Subcutaneous abdominal adipose tissue (tissue), 5 donors: Measurements from ENCODE around the gene MEAK7.

Experiments used
- H3K27ac ChIP-seq: one replicate; pipeline ENCODE4 v1.7.0; 2013; ENCODE audit warnings: low read depth, mild to moderate bottlenecking, inconsistent platforms, low read length, moderate library complexity
- H3K27me3 ChIP-seq, 5 donors: one replicate each; pipeline ENCODE4 v1.7.0; 2013; ENCODE audit warnings: low read length in 5 of 5, inconsistent platforms in 1 of 5; ENCODE audit not compliant: control insufficient read depth in 5 of 5, insufficient read depth in 4 of 5
- H3K36me3 ChIP-seq, 5 donors: one replicate each; pipeline ENCODE4 v1.7.0; 2013; ENCODE audit warnings: low read length in 5 of 5; ENCODE audit not compliant: control insufficient read depth in 5 of 5, insufficient read depth in 5 of 5
- H3K4me1 ChIP-seq, 5 donors: one replicate each; pipeline ENCODE4 v1.7.0; 2013; ENCODE audit warnings: low read length in 5 of 5, mild to moderate bottlenecking in 3 of 5, moderate library complexity in 1 of 5; ENCODE audit not compliant: control insufficient read depth in 5 of 5, insufficient read depth in 5 of 5
- H3K4me3 ChIP-seq, 5 donors: one replicate each; pipeline ENCODE4 v1.7.0; 2013; ENCODE audit warnings: low read length in 5 of 5, low read depth in 1 of 5
- H3K9ac ChIP-seq, 5 donors: one replicate each; pipeline ENCODE4 v1.7.0; 2013; ENCODE audit warnings: low read length in 5 of 5, mild to moderate bottlenecking in 4 of 5, moderate library complexity in 3 of 5
- H3K9me3 ChIP-seq, 5 donors: one replicate each; pipeline ENCODE4 v1.7.0; 2013; ENCODE audit warnings: low read length in 5 of 5; ENCODE audit not compliant: control insufficient read depth in 5 of 5
- donor health status: healthy.
- donor health status: healthy.
- donor health status: healthy.
- donor health status: healthy.
- donor health status: healthy.

The MEAK7 gene

GRCh38 chr16:84504420-84505248 is at the start of gene MEAK7:
MEAK7 (minus strand) TSS chr16:84504659; CDS start chr16:84498086, 6,573 bp downstream.
- peak within 1 kb of the TSS; percentile 75 for H3K27ac ChIP-seq
- H3K27me3 ChIP-seq, result peaks cover 0 to 1% (median 0%) of the 10 kb centered on the region in 5 donors
- H3K36me3 ChIP-seq, result peaks cover 0 to 8% (median 2%) of the 10 kb centered on the region in 5 donors
- H3K4me1 ChIP-seq, result peaks cover 3 to 40% (median 20%) of the 10 kb centered on the region in 5 donors
- peak within 1 kb of the TSS in 4 of 5 donors; percentile 78 to 88 (median 82) for H3K9ac ChIP-seq
- no peaks in the 10 kb centered on the region for H3K9me3 ChIP-seq
- peak within 1 kb of the TSS; percentile 80 to 87 (median 83) for H3K4me3 ChIP-seq

DNA sequence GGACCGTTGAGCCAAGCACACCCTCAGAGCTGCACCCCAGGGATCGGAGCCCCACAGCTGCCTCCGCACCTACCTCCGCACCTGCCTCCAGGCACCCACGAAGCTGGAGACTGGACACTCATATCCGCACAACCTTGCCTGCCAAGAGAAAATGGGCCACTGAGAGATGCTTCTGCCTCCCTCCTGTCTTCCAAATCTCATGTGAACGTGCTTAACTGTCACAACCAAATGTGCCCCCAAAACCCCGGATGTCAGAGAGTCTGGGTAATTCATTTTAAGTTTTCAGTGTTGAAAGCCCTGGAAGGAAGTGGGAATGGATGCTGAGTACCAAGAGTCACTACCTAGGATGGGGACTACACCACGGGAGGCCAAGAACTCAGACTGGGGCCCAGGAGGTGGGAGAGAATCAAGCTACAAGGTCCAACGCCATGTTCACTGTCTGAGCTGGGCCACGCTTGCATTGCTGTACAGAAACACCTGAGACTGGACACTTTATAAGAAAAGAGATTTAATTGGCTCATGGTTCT is 49.5 kb upstream of the MEAK7 start:
- no peak overlapping the region for H3K4me3 ChIP-seq
- no peaks in the 10 kb centered on the region for H3K9me3 ChIP-seq
- peaks cover 0 to 12% (median 0%) of the 10 kb centered on the region in 5 donors for H3K4me1 ChIP-seq
- H3K27me3 ChIP-seq, result peaks cover 0 to 4% (median 0%) of the 10 kb centered on the region in 5 donors
- H3K36me3 ChIP-seq, result no peaks in the 10 kb centered on the region
- no peak overlapping the region for H3K27ac ChIP-seq
- H3K9ac ChIP-seq, result no peak overlapping the region

GRCh38 chr16:84552135-84552534 is 47.7 kb upstream of the MEAK7 start:
- no peak overlapping the region for H3K9ac ChIP-seq
- no peak overlapping the region for H3K4me3 ChIP-seq
- no peaks in the 10 kb centered on the region for H3K36me3 ChIP-seq
- H3K4me1 ChIP-seq, result peaks cover 0 to 14% (median 0%) of the 10 kb centered on the region in 5 donors
- H3K27ac ChIP-seq, result no peak overlapping the region
- no peaks in the 10 kb centered on the region for H3K9me3 ChIP-seq
- peaks cover 0 to 2% (median 0%) of the 10 kb centered on the region in 5 donors for H3K27me3 ChIP-seq

- Histone ChIP-seq H3K36me3 (no peaks in the 10 kb centered on the region), H3K4me3 (no peak overlapping the region), H3K27ac (no peak overlapping the region)
Observed at GRCh38 chr16:84550096-84550495, 45.6 kb upstream of the MEAK7 start.

DNA sequence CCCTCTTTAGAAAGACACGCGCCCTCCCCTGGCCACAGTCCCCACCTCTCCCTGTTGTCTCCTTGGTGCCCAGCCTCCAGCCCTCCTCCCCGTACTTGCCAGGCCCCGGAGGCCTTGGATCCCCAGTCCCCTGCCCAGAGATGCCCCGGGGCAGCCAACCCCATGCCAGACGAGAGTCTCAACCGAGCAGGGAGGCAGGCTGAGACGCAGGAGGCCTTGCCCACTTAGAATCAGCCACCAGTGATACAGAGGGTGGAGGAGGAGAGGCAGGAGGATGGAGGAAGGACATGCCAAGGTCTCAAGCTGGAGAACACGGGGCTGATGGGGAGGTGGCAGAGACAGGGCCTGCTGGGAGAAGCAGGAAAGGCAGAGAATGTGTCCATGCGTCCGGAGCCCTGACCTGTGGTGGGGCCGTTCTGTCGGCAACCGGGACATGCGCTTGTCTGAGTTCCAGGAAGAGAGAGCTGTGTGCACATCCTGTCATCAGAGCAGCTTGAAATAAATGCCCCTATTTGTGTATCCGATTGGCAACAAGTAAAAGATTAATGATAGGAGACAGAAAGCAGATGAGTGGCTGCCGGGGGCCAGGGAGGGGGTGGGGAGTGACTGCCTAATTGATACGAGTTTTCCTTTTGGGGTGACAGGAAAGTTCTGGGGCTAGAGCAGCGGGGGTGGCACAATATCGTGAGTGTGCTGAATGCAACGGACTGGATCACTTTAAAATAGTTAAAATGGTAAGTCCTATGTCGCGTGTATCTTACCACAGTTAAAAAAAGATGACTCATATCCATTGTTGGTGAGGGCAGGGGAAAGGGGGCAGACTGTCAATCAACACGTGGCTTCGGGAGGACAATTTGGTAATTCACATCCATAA is 44.7 kb upstream of the MEAK7 start:
- peaks cover 0 to 21% (median 4%) of the 10 kb centered on the region in 5 donors for H3K4me1 ChIP-seq
- H3K9ac ChIP-seq, result no peak overlapping the region
- H3K4me3 ChIP-seq, result peak overlapping the region in 1 of 5 donors; percentile 3
- no peak overlapping the region for H3K27ac ChIP-seq
- no peaks in the 10 kb centered on the region for H3K36me3 ChIP-seq
- H3K9me3 ChIP-seq, result no peaks in the 10 kb centered on the region
- H3K27me3 ChIP-seq, result peaks cover 0 to 15% (median 5%) of the 10 kb centered on the region in 5 donors

More at GRCh38 chr16:84550096-84550495, 45.6 kb upstream of the MEAK7 start:
- no peak overlapping the region for H3K9ac ChIP-seq
- no peaks in the 10 kb centered on the region for H3K9me3 ChIP-seq
- peaks cover 0 to 10% (median 4%) of the 10 kb centered on the region in 5 donors for H3K27me3 ChIP-seq
- H3K4me1 ChIP-seq, result peaks cover 0 to 14% (median 0%) of the 10 kb centered on the region in 5 donors

- H3K27ac ChIP-seq, result no peak overlapping the region
- H3K36me3 ChIP-seq, result no peaks in the 10 kb centered on the region
- H3K27me3 ChIP-seq, result peaks cover 0 to 15% (median 5%) of the 10 kb centered on the region in 5 donors
- H3K4me1 ChIP-seq, result peaks cover 0 to 24% (median 4%) of the 10 kb centered on the region in 5 donors
- no peak overlapping the region for H3K4me3 ChIP-seq
- H3K9ac ChIP-seq, result no peak overlapping the region
- no peaks in the 10 kb centered on the region for H3K9me3 ChIP-seq
Observed at GRCh38 chr16:84548508-84548907, 44.0 kb upstream of the MEAK7 start.

DNA sequence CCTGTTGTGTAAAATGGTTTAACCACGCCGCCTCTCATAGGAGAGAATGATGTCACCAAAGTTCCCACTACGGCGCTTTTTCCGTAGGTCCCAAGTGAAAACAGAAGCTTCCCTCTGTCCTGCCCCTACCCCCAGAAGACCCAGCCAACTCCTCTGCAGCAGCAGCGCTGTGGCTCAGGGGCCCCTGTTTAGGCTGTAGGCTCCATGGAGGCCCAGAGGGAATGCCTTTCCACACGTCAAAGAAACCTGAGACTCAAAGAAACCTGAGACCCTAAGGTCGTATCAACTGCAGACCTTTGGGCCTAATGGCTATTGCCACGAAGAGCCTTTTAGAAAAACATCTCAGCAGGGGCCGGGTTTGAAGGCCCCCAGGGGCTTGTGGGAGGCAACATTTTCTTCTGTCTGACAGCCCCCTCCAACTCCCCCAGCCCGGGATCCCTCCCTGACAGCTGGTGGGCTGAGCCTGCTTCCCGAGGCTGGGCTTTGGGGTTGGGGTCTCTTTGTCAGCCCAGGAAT is 43.1 kb upstream of the MEAK7 start:
- Histone ChIP-seq H3K27me3 (peaks cover 0 to 13% (median 5%) of the 10 kb centered on the region in 5 donors), H3K4me1 (peaks cover 0 to 24% (median 4%) of the 10 kb centered on the region in 5 donors), H3K9ac (no peak overlapping the region), H3K27ac (no peak overlapping the region), H3K36me3 (no peaks in the 10 kb centered on the region), H3K9me3 (no peaks in the 10 kb centered on the region), H3K4me3 (no peak overlapping the region)

DNA sequence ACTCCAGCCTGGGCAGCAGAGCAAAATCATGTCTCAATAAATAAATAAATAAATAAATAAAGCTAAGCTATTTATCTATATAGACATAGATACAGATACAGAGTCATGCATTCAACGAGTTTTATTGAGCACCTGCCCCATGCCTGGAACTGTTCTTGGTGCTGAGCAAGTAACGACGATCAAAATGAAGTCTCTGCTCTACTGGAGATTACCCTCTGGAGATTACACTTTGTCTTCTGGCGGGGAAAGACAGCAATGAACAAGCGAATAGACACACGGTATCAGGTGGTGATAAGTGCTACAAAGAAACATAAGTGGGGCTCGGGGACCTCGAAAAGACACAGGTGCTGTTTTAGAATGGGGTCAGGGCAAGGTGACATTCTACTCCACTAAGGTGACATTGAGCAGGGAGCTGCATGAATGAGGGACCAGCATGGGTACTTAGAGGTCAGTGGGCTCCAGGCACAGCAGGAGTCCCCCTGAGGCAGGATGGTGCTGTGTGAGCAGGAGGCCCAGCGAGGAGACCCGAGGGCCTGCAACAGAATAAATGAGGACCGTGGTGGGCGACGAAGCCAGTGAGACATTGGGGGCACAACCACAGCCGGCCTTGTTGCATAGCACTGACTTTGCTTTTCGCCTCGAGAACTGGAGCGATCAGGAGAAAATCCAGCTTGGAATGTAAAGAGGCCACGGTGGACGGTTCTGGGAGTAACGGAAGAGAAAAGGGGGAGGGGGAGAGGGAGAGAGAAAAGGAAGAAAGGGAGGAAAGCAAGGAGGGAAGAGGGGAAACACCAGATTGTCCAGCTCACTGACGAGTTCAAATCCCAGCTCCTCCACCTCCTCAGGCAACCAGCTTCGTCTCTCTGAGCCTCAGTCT is 42.4 kb upstream of the MEAK7 start:
- no peak overlapping the region for H3K9ac ChIP-seq
- H3K4me3 ChIP-seq, result no peak overlapping the region
- H3K9me3 ChIP-seq, result no peaks in the 10 kb centered on the region
- peaks cover 0 to 24% (median 4%) of the 10 kb centered on the region in 5 donors for H3K4me1 ChIP-seq
- H3K27me3 ChIP-seq, result peaks cover 0 to 13% (median 5%) of the 10 kb centered on the region in 5 donors
- H3K36me3 ChIP-seq, result no peaks in the 10 kb centered on the region
- H3K27ac ChIP-seq, result no peak overlapping the region
